Kidney (tissue), 22 donors: ENCODE data around the gene XPO4. TPM values are rescaled to one million over a fixed set of nuclear protein-coding genes. Genes with fewer than 3 reads are reported as not detected.
"Not testable (repeated sequence)": the region's sequence is repeated elsewhere in the genome, so short reads cannot be mapped to it uniquely, and the experiment has no call there.

ENCODE experiments used
- DNase-seq, 5 donors: peaks; one replicate each; pipeline ENCODE4 v3.0.0-alpha.2; 2013 to 2020
- FAIRE-seq: peaks from 2 replicates; lab custom pipeline; 2012; peaks lifted over from hg19 to GRCh38; lab: Jason Lieb, UNC
- H3K27ac ChIP-seq, 2 donors: one replicate each; pipeline ENCODE4 v1.7.0; 2013; ENCODE audit warnings: low read depth in 2 of 2, low read length in 2 of 2, inconsistent platforms in 1 of 2
- H3K27me3 ChIP-seq: one replicate; pipeline ENCODE4 v1.7.1; 2013; ENCODE audit warnings: low read length, inconsistent platforms; ENCODE audit not compliant: control insufficient read depth, insufficient read depth
- H3K36me3 ChIP-seq, 3 donors: one replicate each; pipeline versions ENCODE4 v1.7.0 to v1.7.1; 2013; ENCODE audit warnings: low read length in 3 of 3, control low read depth in 1 of 3, inconsistent platforms in 1 of 3; ENCODE audit not compliant: insufficient read depth in 3 of 3, control insufficient read depth in 2 of 3
- H3K4me1 ChIP-seq, 3 donors: one replicate each; pipeline versions ENCODE4 v1.7.0 to v1.7.1; 2013; ENCODE audit warnings: low read length in 3 of 3, inconsistent platforms in 1 of 3, low read depth in 1 of 3; ENCODE audit not compliant: control insufficient read depth in 2 of 3, insufficient read depth in 2 of 3
- H3K4me3 ChIP-seq, 3 donors: one replicate each; pipeline versions ENCODE4 v1.7.0 to v1.8.1; 2013; ENCODE audit warnings: low read length in 3 of 3, control low read depth in 1 of 3, inconsistent platforms in 1 of 3
- H3K9ac ChIP-seq, 3 donors: one replicate each; pipeline versions ENCODE4 v1.7.0 to v1.7.1; 2013; ENCODE audit warnings: low read length in 3 of 3, control low read depth in 1 of 3, inconsistent platforms in 1 of 3
- H3K9me3 ChIP-seq, 3 donors: one replicate each; pipeline versions ENCODE4 v1.7.0 to v1.7.1; 2013; ENCODE audit warnings: low read length in 3 of 3, control low read depth in 1 of 3, inconsistent platforms in 1 of 3; ENCODE audit not compliant: control insufficient read depth in 2 of 3, insufficient read depth in 1 of 3
- intact Hi-C: fragments of 100-400 bp; cut with DNase I; formaldehyde crosslinking; loops from one replicate; pipeline ENCODE4 v1.11.1; 2022
- long read RNA-seq, 10 donors: library from polyadenylated mRNA in 1 of 10; unstranded in 1 of 10; transcript quantifications; one replicate each; pipeline ENCODE4 v2.0.0 and lab custom pipeline, GENCODE V29; 2021 to 2026
- polyA plus RNA-seq: library from polyadenylated mRNA; stranded (reverse); fragments of 350-450 nt; fragmentation: Illumina TruSeq; extraction: RNeasy Lipid Tissue Mini Kit (QIAGEN cat#74804); gene quantifications from one replicate; pipeline ENCODE4 v1.2.3, GENCODE V29; 2014; ENCODE audit warnings: low read depth, low replicate concordance; ENCODE audit not compliant: insufficient read depth
- total RNA-seq: library from RNA; stranded (reverse); fragmentation: NEBNext Ultra II Directional; extraction: Animal tissue kit (Norgen Biotek cat#: 25700); gene quantifications from one replicate; pipeline ENCODE4 v1.2.1, GENCODE V29; 2021
- TF ChIP-seq, protein P1 (sequence below): IDR thresholded peaks from 3 replicates; pipeline ENCODE4 v1.5.1; 2012; ENCODE audit warnings: mild to moderate bottlenecking, moderate library complexity, borderline replicate concordance; ENCODE audit not compliant: insufficient read depth; ENCODE audit errors: extremely low read depth
- donor health status: control.
- donor health status: control.
- donor health status: control.
- donor health status: control.
- donor health status: control.
- donor health status: DM: yes; HTN: yes; CAD: no.
- donor health status: Normal renal cell carcinoma (clear cell type).

Gene XPO4
- total RNA-seq = 17.4 TPM
- polyA plus RNA-seq = 3.3 TPM
- long read RNA-seq, donor 1 = 0 reads
- long read RNA-seq, donor 2 = 0 reads
- long read RNA-seq, donor 3, full-length matches to known transcripts = 1 of 1 reads
- long read RNA-seq, donor 3, partial matches to known transcripts = 0 of 1 reads
- long read RNA-seq, donor 3, other reads (novel, unspliced or antisense) = 0 of 1 reads
- long read RNA-seq, donor 4 = 0 reads
- long read RNA-seq, donor 5 = 0 reads
- long read RNA-seq, donor 6, full-length matches to known transcripts = 1 of 1 reads
- long read RNA-seq, donor 6, partial matches to known transcripts = 0 of 1 reads
- long read RNA-seq, donor 6, other reads (novel, unspliced or antisense) = 0 of 1 reads
- long read RNA-seq, donor 7, full-length matches to known transcripts = 3 of 7 reads
- long read RNA-seq, donor 7, partial matches to known transcripts = 2 of 7 reads
- long read RNA-seq, donor 7, other reads (novel, unspliced or antisense) = 2 of 7 reads
- long read RNA-seq, donor 8, partial matches to known transcripts = 8 of 8 reads
- long read RNA-seq, donor 8, other reads (novel, unspliced or antisense) = 0 of 8 reads
- long read RNA-seq, donor 9 = 0 reads
- long read RNA-seq, donor 10 = 0 reads

GRCh38 chr13:20902438-20903163, at the start of gene XPO4:
TSS of gene XPO4 (minus strand) at chr13:20902746. CDS start at chr13:20902738, 8 bp downstream.
- peak within 1 kb of the TSS; percentile 73 to 97 (median 89) for H3K9ac ChIP-seq
- peak within 1 kb of the TSS; percentile 76 to 85 for H3K27ac ChIP-seq
- H3K4me3 ChIP-seq = peak within 1 kb of the TSS; percentile 89 to 96 (median 93)
- no peaks in the 10 kb centered on the region for H3K9me3 ChIP-seq
- DNase-seq (peak; percentile 86 to 95 (median 90)), FAIRE-seq (no peak)
- H3K27me3 ChIP-seq = no peaks in the 10 kb centered on the region
- intact Hi-C loops = no loop called here
- peaks cover 0 to 2% (median 2%) of the 10 kb centered on the region in 3 donors for H3K4me1 ChIP-seq
- no peaks in the 10 kb centered on the region for H3K36me3 ChIP-seq
- TF ChIP-seq, protein P1, sequence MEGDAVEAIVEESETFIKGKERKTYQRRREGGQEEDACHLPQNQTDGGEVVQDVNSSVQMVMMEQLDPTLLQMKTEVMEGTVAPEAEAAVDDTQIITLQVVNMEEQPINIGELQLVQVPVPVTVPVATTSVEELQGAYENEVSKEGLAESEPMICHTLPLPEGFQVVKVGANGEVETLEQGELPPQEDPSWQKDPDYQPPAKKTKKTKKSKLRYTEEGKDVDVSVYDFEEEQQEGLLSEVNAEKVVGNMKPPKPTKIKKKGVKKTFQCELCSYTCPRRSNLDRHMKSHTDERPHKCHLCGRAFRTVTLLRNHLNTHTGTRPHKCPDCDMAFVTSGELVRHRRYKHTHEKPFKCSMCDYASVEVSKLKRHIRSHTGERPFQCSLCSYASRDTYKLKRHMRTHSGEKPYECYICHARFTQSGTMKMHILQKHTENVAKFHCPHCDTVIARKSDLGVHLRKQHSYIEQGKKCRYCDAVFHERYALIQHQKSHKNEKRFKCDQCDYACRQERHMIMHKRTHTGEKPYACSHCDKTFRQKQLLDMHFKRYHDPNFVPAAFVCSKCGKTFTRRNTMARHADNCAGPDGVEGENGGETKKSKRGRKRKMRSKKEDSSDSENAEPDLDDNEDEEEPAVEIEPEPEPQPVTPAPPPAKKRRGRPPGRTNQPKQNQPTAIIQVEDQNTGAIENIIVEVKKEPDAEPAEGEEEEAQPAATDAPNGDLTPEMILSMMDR = no peak

GRCh38 chr13:20948001-20948400, 45.5 kb upstream of the XPO4 start:
- not testable (repeated sequence) for DNase-seq, H3K4me3 ChIP-seq, H3K4me1 ChIP-seq, H3K27me3 ChIP-seq, H3K36me3 ChIP-seq, H3K9me3 ChIP-seq, H3K9ac ChIP-seq, FAIRE-seq, H3K27ac ChIP-seq
- intact Hi-C loops = loop anchor here (10.0 kb wide), 1 partner anchor 537 kb away; no protein-coding TSS in a partner anchor

- H3K27ac ChIP-seq = no peak overlapping the region
- DNase-seq (peak in 3 of 5 donors; percentile 23 to 39 (median 32)), FAIRE-seq (no peak)
- TF ChIP-seq, protein P1 = no peak
- no peaks in the 10 kb centered on the region for H3K9me3 ChIP-seq
- H3K4me3 ChIP-seq = peak overlapping the region in 1 of 3 donors; percentile 7
- no peak overlapping the region for H3K9ac ChIP-seq
- H3K27me3 ChIP-seq = peaks cover 3% of the 10 kb centered on the region
- no peaks in the 10 kb centered on the region for H3K36me3 ChIP-seq
- intact Hi-C loops = loop anchor here (10.0 kb wide), 1 partner anchor 539 kb away; no protein-coding TSS in a partner anchor
- H3K4me1 ChIP-seq = peaks cover 0 to 2% (median 0%) of the 10 kb centered on the region in 3 donors
Observed at GRCh38 chr13:20945952-20946383, 43.4 kb upstream of the XPO4 start.
